Transverse colon (tissue), 4 donors: ENCODE results near the gene COL13A1.

Experiments used
- CTCF ChIP-seq, 5 experiments: fragments of 200-600 bp in 3 of 5; fragments of 450-650 bp in 2 of 5; sonication (generic) in 3 of 5; IDR thresholded peaks; 1 replicate in 2 of 5; 2 replicates in 3 of 5; pipeline ENCODE4 v1.5.1; 2016 to 2017; ENCODE audit warnings: antibody characterized with exemption in 5 of 5, inconsistent platforms in 3 of 5, mild to moderate bottlenecking in 2 of 5, moderate library complexity in 1 of 5
- POLR2AphosphoS5 ChIP-seq, 3 donors: sonication (generic); formaldehyde crosslinking; IDR thresholded peaks; one replicate each; pipeline ENCODE4 v1.6.1; 2016; ENCODE audit warnings: antibody characterized with exemption in 3 of 3

- TF ChIP-seq POLR2AphosphoS5 (IDR thresholded peaks at IDR 0.05) (no peak), CTCF (IDR thresholded peaks at IDR 0.05) (no peak)
Measured at GRCh38 chr10:69911613-69912528, 110.2 kb downstream of the COL13A1 start.
